Skeletal muscle cell (primary cell): ENCODE measurements around the gene EXT2.

Experiments
- DNase-seq: peaks from one replicate; pipeline ENCODE4 v3.0.0-alpha.2; 2010; ENCODE audit warnings: low read depth
- H3K4me3 ChIP-seq: 2 replicates; pipeline ENCODE4 v1.5.1; 2011; ENCODE audit warnings: low read depth, mild to moderate bottlenecking, control low read depth, low read length, moderate library complexity

EXT2 gene

DNA sequence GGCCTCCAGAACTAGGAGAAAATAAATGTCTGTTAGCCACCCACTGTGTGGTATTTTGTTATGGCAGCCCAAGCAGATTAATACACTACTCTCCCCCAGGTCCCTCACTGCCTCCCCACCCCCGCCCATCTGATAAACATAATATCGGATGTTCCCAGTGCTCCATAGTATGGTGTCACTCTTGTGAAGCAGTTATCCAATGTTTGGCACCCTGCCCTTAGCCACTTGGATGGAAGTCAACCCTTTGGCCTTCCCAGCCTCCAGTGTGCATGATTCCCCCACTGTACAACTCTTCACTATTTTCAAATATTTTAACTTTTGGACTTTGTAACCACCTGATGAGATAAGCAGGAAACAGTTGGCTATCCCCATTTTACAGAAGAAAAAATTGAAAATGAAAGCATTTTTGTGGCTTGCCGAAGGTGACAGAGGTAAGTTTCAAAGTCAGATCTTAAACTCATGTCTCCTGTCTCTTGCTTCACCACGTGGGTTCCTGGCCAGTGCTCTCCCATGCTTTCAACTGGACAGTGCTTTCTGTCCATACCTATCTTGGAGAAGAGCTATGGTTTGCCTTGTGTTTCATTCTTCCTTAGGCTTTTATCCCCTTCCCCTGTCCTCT lies 161.3 kb downstream of the EXT2 start:
- no peak for DNase-seq
- no peak overlapping the region for H3K4me3 ChIP-seq

DNA sequence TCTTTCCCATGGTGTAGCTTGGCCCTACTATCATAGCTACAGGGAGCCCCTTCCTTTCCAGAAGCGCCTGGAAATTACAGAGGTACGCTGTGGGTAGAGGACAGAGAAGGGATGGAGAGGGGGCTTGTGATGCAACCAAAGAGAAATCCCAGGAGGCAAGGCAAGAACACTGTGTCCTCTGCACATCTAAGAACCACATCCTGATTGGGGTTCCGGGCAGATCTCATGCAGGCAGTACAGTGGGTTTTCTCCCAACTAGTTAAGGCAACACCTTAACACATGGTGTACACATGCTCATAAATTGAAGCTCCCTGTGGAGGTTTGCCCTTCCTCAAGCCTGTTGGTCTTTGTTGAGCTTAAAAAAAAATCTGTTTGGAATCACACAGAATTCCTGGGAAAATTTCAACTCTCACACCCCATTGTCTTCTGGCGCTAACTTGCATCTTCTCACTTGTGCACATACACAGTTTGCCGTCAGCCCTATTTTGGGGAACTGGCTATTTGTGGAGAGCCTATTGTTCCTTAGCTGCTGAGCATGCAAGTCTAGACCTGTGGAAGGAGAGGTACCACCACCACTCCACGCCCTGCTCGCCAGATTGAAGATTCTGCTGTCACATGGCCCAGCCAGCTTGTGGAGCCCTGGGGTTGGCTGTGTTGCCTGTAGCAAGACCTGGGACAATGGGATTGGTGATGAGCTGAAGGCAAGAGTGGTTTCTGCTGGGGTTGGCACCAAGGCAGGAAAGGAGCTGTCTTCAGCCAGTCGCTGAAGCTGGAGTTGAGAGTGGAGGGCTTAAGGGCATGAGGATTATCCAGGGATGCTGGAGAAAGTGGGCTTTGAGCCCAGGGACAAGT lies 162.1 kb downstream of the EXT2 start:
- DNase-seq, result no peak
- H3K4me3 ChIP-seq, result no peak overlapping the region

DNA sequence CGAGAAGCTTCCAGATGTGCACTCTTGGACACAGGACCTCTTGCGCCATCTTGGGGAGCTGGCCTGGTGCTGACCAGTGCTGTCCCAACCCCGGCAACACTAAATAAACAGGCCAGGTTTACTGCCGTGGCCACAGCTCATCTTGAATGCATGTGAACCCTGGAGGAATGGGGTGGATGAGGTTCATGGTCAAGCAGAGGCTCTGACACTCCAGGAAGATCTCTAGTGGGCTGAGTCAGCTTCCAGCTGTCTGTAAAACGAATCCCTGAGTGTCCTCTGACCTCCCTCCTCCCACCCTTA lies 162.7 kb downstream of the EXT2 start:
- H3K4me3 ChIP-seq, result no peak overlapping the region
- DNase-seq, result no peak

DNA sequence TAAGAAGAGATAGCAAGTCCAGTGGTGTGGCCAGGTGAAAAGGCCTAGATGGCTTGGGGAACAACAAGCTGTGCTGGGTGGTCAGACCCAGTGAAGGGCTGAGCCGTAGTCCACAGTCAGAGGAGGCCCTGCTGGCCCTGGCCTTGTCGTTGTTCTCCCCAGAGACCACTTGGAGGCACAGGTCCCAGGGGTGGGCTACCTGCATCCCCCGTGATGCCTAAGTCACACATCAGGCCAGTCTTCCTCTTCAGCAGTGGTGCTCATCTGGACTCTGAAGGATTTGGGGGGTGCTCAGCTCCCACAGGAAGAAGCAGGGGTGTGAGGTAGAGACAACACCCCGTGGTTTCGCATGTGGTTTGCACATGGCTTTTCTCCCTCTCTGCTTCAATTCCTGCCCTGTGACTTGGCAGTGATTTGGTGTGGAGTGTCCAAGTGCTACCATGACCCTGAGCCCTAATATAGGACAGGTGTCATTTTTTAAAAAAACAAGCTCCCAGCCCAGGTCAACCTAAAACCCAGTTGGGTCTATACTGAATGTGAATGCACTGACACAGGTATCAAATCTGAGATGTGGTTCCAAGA lies 163.5 kb downstream of the EXT2 start:
- no peak for DNase-seq
- H3K4me3 ChIP-seq, result no peak overlapping the region

DNA sequence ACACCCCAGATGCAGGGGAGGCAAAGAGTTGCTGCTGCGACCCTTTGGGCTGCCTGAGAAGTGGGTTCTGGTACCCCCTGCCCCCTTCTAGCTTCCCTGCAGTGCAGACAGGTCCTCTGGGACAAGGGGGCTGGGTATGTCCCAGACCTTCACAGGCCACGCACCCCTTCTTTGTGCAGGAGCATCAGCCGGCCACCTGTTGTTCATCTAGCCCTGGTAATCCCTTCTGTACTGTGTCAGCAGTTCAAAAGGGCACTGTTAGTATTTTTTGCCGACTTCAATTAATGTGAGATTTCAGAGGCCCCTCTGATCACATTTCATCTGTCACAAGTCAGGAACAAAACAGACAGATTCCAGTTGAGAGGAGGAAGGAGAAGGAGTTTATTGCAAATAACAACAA lies 164.6 kb downstream of the EXT2 start:
- no peak overlapping the region for H3K4me3 ChIP-seq
- no peak for DNase-seq

DNA sequence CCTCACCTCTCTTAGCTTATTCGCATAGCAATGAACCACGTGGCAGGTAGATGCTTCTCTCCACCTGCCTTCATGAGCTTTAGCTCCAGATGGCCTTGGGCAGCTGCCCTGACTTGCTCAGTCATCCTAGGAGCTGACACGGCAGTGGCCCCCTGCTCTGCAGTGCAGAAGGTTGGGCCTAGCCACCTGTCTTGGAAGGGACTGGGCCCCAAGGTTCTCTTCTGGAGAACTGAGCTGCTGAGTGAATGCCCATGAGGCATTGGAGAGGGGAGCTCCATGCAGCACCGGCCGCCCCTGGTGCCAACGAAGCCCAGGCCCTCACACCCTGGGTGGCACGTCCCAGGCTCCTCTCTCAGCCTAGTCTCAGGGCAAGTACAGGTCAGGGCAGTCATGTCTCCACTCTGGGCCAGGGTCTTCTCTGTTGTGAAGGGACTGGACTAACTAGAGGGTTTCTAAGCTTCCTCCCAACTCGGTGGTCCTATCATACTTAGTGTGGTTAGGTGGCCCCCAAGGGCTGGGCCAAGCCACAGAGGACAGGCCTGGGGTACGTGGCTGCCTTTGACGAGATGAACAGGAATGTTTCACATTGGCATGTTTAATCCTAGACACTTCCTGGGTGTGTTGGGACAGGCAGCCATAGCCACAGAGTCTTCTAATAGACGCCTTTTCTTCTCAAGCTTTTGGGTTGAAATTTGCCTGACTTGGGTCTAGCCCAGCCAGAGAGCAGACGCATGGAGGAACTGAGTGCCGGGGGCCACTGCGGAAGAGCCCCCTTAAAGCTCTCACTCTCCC lies 166.5 kb downstream of the EXT2 start:
- H3K4me3 ChIP-seq, result no peak overlapping the region
- DNase-seq, result no peak

DNA sequence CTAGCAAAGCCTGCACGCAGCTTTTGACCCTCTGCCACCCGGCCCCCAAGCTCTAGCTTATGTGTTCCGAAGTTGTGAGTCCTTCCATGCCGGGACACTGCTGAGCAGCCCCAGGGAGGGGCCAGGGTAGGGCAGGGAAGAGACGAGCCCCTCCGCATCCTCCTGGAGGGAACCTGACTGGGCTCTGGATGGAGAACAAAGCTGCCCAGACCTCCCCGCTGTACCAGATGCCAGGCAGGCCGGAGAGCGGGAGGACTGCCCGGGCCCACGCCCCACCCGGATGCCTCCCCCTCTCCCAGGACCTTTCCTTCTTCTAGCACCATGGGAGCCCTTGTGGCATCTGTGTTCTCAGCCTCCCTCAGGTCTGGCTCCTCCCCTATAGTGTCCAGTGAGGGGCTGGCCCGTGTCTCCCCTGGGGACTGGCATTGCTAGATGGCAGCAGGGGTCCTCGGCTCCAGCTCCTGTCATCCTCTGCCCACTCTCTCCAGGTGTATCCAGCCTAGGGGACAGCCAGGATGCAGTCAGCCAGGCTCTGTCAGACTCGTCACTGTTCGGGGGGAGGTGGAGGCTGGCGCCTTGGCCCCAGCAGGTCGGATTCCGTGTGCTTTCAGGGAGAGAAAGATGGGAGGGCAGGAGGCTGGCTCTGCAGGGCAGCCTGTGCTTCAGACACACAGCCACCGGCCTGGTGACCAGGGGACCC lies 168.4 kb downstream of the EXT2 start:
- no peak overlapping the region for H3K4me3 ChIP-seq
- no peak for DNase-seq

- no peak overlapping the region for H3K4me3 ChIP-seq
- no peak for DNase-seq
Observed at GRCh38 chr11:44264438-44264749, 168.9 kb downstream of the EXT2 start.

DNA sequence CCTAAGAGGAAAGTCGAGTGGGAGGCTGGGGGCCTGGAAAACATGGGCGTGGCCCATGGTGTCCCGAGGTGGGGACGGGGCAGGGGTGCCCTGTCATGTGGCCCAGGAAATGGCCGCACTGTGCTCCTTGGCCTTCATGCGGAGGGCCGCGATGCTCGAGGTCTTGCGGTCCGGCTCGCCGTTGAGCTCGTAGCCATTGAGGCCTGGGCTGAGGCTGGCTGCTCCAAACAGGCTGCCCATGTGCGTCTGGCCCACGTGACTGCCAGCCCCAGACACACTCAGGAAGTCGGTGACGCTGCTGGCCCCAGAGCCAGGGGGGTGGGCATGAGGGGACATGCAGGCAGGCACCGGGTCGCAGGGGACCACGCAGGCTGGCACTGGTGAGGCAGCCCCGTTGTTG lies 169.3 kb downstream of the EXT2 start:
- DNase-seq, result no peak
- H3K4me3 ChIP-seq, result no peak overlapping the region

GRCh38 chr11:44266056-44266780 lies 170.7 kb downstream of the EXT2 start:
- no peak overlapping the region for H3K4me3 ChIP-seq
- DNase-seq, result no peak

DNA sequence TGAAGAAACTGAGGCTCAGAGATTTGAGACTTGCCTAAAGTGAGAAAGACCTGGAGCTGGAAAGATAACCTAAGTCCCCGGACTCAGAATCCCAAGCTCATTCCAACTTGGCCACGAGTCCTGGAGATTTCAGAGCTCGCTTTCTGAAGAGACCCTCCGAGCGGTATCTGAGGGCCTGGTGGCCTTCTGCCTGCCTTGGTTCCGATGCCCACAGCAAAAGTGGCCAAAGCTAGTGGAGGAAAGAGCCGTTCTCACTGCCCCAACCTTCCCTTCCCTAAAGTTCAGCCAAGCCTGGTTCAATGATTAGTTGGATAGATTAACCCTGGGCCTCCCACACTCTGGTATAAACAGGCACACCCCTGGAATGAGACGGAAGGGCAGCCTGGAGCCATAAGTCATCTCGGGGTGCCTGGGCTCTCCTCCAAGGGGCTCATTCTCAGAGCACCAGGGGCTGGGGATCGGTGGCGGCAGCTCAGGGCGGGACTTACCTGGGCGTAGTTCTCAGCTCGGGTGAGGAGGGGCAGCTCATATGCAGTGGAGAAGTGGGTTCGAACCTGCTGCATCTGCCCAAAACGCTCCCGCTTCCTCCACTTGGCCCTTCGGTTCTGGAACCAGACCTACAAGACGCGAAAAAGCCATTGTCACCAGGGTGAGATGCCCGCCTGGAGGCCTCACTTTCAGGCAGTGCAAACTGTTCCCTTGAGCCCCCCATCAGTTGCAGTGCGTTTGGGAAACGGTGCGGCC lies 171.7 kb downstream of the EXT2 start:
- no peak overlapping the region for H3K4me3 ChIP-seq
- no peak for DNase-seq

GRCh38 chr11:44267750-44268613 lies 172.5 kb downstream of the EXT2 start:
- no peak overlapping the region for H3K4me3 ChIP-seq
- DNase-seq, result no peak

DNA sequence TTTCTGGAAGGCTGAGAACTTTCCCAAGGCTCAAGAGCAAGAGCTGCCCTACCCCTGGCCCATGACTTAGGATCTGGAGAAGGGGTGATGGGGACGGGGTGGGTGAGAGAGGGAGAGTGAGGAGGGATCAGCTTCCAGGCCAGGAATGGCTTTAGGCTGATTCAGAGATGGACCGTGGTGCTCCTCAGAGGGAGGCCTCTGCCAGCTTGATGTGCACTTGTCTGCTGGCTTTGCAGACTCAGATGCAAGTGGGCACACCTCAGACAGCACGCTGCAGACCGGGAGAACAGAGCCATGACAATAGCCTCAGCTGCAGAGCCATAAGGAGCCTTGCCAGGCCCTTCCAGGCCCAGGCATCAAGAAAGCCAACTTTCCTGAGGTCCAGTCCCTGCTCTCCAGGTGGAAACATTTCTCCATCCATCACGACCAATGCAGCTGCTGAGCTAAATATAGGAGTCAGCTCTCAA lies 173.2 kb downstream of the EXT2 start:
- no peak for DNase-seq
- H3K4me3 ChIP-seq, result no peak overlapping the region

GRCh38 chr11:44269369-44270351 lies 174.2 kb downstream of the EXT2 start:
- no peak for DNase-seq
- no peak overlapping the region for H3K4me3 ChIP-seq

DNA sequence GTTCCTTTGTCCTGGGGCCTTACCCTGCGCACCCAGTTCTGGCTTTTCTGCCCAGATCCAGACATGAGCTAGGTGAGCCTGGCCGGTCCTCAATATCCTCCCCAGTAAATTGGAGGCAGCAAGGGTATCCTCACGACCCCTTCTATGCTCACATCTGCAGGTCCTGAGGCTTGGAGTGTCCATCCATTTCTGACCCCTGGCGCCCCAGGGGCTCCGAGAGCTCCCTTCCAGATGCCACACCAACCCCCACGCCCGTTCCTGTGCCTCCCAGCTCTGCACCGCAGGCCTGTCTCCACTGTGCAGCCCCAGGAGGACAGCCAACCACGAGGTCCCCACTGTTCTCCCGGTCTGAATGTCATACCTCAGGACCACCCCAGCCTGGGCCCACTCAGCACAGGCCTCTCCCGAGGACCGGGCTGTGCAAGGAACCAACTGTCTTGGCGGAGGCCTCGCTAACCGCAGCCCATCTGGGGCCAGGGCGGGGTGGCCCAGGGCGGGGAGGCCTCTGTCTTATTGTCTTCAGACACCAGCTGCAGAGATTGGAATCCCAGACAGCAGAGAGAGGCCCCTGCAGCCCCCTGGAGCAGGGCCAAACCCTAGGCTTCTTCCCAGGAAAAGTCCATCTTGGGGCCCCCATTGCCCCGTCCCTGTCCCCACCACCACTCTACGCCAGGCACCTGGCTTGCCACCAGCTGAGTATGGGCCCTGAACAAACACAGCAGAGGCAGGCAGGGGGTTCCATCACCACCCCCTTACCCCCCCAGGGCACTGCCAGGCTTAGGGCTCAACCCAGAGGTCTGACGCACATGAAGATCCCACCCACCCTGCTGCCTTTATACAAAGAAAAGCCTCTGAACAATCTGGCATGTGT lies 175.2 kb downstream of the EXT2 start:
- DNase-seq, result no peak
- H3K4me3 ChIP-seq, result no peak overlapping the region

DNA sequence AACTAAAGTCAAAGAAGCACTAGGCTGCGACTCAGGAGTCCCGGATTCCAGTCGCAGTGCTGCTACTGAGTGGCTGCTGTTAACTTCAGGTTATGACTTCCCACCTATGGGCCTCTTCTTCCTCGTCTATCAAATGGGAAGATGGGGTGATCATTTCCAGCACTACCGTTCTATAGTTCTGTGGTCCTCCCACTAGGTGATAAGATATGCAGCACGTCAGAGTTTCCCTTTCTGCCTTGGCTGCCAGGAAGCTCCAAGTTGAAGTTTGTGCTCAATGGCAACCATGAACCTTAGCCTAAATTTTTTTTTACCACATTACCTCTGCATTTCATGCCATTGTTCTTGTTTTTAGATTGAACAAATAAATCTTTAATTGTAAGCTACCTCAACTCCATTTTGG lies 175.8 kb downstream of the EXT2 start:
- DNase-seq, result no peak
- H3K4me3 ChIP-seq, result no peak overlapping the region
